Measurements from ENCODE around the gene RNF208.

Gene RNF208

GRCh38 chr9:137191691-137192447 is 30.2 kb downstream of the RNF208 start:
- TF ChIP-seq NFIC (IDR thresholded peaks at IDR 0.05) = no peak
- TF ChIP-seq TCF12 (IDR thresholded peaks at IDR 0.05; ENCODE audit: low read depth) = no peak
- TF ChIP-seq TAF1 (IDR thresholded peaks at IDR 0.05; ENCODE audit: low read depth) = no peak
- TF ChIP-seq EGR1 (IDR thresholded peaks at IDR 0.05) = no peak
- no peak for TF ChIP-seq MAX (IDR thresholded peaks at IDR 0.05)
- no peak for TF ChIP-seq USF1 (IDR thresholded peaks at IDR 0.05)
- no peak for TF ChIP-seq ZBTB7A (IDR thresholded peaks at IDR 0.05; ENCODE audit: low read depth)

GRCh38 chr9:137191245-137191644 is 30.8 kb downstream of the RNF208 start:
- no peak for TF ChIP-seq CEBPB (IDR thresholded peaks at IDR 0.05)
- TF ChIP-seq MAX (IDR thresholded peaks at IDR 0.05) = no peak
- TF ChIP-seq NFIC (IDR thresholded peaks at IDR 0.05) = no peak
- TF ChIP-seq USF1 (IDR thresholded peaks at IDR 0.05) = no peak
- no peak for TF ChIP-seq TEAD4 (IDR thresholded peaks at IDR 0.05)
- no peak for TF ChIP-seq REST (IDR thresholded peaks at IDR 0.05; ENCODE audit: low read depth)
- no peak for TF ChIP-seq EGR1 (IDR thresholded peaks at IDR 0.05)
- TF ChIP-seq ZBTB7A (IDR thresholded peaks at IDR 0.05; ENCODE audit: low read depth) = no peak
- TF ChIP-seq FOXM1 (IDR thresholded peaks at IDR 0.05; ENCODE audit: borderline replicate concordance, low read depth) = no peak
- no peak for TF ChIP-seq RAD21 (IDR thresholded peaks at IDR 0.05; ENCODE audit: low read depth)
- TF ChIP-seq TCF12 (IDR thresholded peaks at IDR 0.05; ENCODE audit: low read depth) = no peak
- no peak for TF ChIP-seq YY1 (IDR thresholded peaks at IDR 0.05; ENCODE audit: low read depth)
- TF ChIP-seq CREB1 (IDR thresholded peaks at IDR 0.05; ENCODE audit: low read depth) = no peak
- TF ChIP-seq TAF1 (IDR thresholded peaks at IDR 0.05; ENCODE audit: low read depth) = no peak
- TF ChIP-seq EP300 (IDR thresholded peaks at IDR 0.05; ENCODE audit: borderline replicate concordance) = no peak

- TF ChIP-seq USF1 (IDR thresholded peaks at IDR 0.05) = no peak
- no peak for TF ChIP-seq YY1 (IDR thresholded peaks at IDR 0.05; ENCODE audit: low read depth)
- TF ChIP-seq TEAD4 (IDR thresholded peaks at IDR 0.05) = no peak
- TF ChIP-seq CREB1 (IDR thresholded peaks at IDR 0.05; ENCODE audit: low read depth) = no peak
- TF ChIP-seq MAX (IDR thresholded peaks at IDR 0.05) = no peak
- 0 out of 2 replicates have a peak, but pooled peaks have one; percentile 5 for TF ChIP-seq RAD21 (IDR thresholded peaks at IDR 0.05; ENCODE audit: low read depth)
- TF ChIP-seq CEBPB (IDR thresholded peaks at IDR 0.05) = no peak
Measured at GRCh38 chr9:137190315-137190856, 31.7 kb downstream of the RNF208 start.

GRCh38 chr9:137189297-137190295 is 32.4 kb downstream of the RNF208 start:
- TF ChIP-seq MAX (IDR thresholded peaks at IDR 0.05) = no peak
- TF ChIP-seq REST (IDR thresholded peaks at IDR 0.05; ENCODE audit: low read depth) = 0 out of 2 replicates have a peak, but pooled peaks have one; percentile 4
